CD4-positive, alpha-beta T cell treated with Interleukin-21 for 1 hour (primary cell): ENCODE measurements around the gene ADGRB3.
"Not testable (repeated sequence)": the region's sequence is repeated elsewhere in the genome, so short reads cannot be mapped to it uniquely, and the experiment has no call there.

Experiments used
- DNase-seq: peaks from one replicate; pipeline ENCODE4 v3.0.0-alpha.2; 2020

The ADGRB3 gene

DNA sequence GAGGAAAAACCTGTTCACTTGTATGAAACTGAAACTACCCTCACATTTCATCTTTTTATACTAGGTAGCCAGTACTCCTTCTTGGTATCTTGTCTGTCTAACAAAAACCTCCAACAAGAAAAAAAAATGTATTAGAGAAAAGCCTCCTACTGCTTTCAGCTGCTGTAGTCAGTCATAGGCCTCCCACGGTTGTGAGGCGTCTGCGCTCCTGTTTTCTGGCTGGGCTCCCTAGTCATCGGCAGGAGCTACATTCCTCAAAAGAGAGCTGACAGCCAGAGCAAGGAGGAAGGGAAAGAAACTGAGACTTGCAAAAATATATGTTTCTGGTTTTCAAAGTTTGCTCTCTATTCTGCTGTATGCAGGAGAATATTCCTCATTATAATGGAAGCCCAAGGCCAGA lies 644.7 kb downstream of the ADGRB3 start:
- DNase-seq = no peak

GRCh38 chr6:69280858-69281257 lies 645.8 kb downstream of the ADGRB3 start:
- no peak for DNase-seq

- no peak for DNase-seq
These were observed 649.2 kb downstream of the ADGRB3 start for GRCh38 chr6:69284176-69284730.

GRCh38 chr6:69285054-69285453 lies 650.0 kb downstream of the ADGRB3 start:
- no peak for DNase-seq

GRCh38 chr6:69286331-69286730 lies 651.2 kb downstream of the ADGRB3 start:
- no peak for DNase-seq

DNA sequence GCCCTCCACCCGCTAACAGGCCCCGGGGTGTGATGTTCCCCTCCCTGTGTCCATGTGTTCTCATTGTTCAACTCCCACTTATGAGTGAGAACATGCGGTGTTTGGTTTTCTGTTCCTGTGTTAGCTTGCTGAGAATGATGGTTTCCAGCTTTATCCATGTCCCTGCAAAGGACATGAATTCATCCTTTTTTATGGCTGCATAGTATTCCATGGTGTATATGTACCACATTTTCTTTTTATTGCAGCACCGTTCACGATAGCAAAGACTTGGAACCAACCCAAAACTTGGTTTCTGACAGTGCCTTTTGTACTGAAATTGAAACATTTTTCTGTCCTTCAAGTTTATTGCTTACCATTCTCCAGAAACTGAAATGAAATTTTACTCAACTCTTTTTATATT lies 653.1 kb downstream of the ADGRB3 start:
- not testable (repeated sequence) for DNase-seq

DNA sequence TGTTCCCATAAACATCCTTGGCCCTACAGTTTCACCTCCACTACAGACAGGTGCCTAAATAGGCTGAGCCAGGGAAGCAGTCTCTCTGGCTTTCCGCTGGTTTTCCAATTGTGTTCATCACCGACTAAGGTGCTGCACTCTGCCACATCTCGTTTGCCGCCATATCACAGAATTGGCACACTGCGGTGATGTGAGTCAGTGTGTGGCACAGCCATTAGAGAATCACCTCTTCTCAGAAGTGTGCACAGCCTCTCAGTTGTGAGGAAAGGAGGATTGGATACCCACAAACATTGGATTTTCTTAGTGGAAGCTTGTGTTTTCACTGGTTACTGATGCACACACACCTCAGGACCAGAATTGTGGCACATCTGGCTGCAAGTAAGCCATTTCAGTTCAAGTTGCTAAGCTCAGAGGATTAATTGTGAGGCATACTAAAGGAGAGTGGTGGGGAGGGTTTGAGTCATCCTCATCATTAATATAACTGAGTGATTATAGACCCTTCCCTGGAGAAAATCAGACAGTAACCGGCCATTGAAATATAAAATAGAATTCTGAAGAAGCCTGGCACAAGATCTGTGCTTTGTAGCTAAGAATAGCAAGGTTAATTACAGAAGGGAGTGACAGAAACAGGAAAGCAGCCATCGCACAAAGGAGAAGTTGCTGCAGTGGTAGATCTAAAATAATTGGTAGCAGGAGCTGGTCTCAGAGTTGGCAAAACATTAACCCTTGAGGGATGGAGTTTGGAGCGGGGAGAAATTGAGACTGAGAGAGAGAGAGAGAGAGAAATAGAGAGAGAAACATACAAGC lies 654.8 kb downstream of the ADGRB3 start:
- no peak for DNase-seq

- DNase-seq = no peak
These were observed 658.4 kb downstream of the ADGRB3 start for GRCh38 chr6:69293471-69293870.

GRCh38 chr6:69294407-69294806 lies 659.3 kb downstream of the ADGRB3 start:
- no peak for DNase-seq

- no peak for DNase-seq
These were observed 659.8 kb downstream of the ADGRB3 start for GRCh38 chr6:69294862-69295261.

DNA sequence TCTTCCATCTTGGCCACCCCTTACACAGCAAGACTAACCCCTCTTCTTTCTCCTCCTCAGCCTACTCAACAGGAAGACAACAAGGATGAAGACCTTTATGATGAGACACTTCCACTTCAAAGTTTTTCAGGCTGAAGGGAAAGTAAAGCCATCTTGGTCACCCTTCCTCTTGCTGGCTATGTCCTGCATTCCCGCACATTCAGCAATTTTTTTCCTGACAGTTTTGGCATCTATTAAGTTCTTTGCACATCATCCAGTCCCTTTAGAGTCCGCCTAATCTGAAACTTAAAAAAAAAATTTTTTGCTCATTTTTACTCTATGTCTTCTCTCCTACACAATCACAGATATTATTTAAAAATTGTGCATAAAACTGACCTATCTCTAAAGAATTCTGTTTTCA lies 668.3 kb downstream of the ADGRB3 start:
- no peak for DNase-seq

DNA sequence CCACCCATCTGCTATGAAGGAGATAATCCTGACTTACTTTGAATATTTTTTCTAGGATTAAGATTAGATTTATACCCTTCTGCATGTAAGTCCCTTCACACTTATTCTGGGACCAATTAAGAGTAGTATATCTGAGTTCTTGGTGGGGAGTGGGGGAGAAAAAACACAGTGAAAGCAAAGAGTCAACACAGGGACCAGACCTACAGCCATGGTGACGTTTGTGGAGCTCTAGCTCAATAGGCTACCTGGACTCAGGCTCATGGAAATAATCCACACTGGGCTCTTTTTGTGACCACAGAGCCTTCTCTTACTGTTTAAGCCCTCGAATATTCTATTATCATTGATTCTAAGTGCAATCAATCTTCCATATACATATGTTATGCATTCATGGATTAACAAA lies 670.4 kb downstream of the ADGRB3 start:
- no peak for DNase-seq

DNA sequence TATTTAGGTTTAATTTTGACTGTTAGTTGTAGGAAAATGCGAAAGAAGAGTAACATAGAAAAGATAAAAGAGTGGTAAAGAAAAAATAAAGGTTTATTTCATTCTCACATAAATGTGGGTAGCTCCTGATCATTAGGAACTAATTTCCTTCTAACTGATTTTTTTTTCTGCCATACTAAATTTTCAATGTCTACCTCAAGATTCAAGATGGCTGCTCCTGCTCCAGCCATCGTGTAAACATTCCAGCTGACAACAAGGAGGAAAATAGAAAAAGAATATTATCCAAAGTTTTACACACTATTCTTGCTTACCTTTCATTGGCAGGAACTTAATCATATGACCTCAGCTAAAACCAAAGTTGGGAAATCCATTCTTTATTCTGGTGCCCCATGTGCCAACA lies 673.5 kb downstream of the ADGRB3 start:
- DNase-seq = no peak

DNA sequence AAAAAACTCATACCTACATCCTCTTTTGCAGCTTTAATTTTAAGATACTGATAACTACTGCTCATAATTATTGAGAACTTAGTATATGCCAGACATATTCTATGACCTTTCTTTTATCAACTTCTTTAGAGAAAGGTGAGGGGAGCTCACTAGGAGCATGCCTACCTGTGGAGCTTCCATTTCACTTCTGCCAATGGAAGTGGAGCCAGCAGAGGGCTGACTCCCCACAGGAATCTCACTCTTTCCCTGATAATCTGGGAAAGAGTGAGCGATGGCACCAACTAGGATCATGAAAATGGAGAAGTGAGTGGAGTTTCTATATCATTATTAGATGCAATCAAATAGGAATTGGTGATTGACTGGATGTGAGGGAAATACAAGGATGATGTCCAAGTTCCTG lies 676.8 kb downstream of the ADGRB3 start:
- DNase-seq = no peak

DNA sequence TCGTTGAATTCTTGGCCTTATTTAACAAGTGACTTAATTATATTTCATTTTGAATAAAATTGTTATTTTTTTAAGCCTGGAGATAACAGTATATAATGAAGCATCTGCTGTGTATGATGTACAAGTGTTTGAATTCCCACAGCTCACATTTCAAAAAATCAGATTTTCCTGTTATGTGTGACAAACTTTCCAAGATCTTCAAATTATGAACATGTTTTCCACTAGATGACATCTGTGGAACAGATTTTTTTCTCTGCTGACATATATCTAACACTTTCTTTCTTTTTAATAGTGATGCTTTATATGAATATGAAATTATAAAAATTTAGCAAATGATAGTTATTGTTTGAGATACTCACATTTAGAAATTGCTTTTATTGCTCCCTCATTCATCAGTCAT lies 678.9 kb downstream of the ADGRB3 start:
- no peak for DNase-seq

DNA sequence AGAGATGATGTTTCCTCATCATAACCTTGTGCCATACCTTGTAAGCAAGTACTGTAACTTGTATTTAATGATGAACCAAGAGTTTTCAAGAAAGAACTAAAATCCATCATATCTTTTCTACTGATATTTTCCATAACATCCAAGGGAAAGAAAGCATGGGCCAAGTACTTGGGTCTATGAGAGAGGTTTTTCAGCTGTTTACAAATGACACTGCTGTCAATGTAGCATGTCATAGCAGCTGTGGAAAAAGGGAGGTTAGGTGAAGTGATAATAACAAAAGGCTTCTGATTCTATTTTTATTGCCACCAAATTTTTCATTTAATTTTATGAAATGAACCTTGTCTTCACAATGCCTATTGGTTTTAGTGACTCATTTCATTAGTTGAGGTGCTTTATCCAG lies 679.4 kb downstream of the ADGRB3 start:
- no peak for DNase-seq

DNA sequence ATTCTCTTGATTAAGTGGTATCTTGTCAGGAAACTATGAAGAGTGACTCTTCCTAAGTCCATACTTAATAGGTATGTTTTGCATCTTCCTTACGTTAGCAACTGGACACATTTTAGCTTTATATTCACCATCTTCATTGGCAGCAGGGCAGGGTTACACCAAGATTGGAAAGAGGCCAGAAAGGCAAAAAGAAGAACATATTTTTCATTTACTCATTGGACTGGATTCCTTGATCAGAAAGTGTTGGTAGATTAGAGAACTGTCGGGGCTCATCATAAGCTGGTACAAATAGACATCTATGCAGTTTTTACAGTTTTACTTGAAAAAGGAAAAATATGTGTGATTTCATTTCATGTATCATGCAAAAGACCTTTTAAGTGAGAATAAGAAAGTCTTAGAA lies 696.8 kb downstream of the ADGRB3 start:
- DNase-seq = no peak

- DNase-seq = no peak
These were observed 702.2 kb downstream of the ADGRB3 start for GRCh38 chr6:69337311-69337710.

DNA sequence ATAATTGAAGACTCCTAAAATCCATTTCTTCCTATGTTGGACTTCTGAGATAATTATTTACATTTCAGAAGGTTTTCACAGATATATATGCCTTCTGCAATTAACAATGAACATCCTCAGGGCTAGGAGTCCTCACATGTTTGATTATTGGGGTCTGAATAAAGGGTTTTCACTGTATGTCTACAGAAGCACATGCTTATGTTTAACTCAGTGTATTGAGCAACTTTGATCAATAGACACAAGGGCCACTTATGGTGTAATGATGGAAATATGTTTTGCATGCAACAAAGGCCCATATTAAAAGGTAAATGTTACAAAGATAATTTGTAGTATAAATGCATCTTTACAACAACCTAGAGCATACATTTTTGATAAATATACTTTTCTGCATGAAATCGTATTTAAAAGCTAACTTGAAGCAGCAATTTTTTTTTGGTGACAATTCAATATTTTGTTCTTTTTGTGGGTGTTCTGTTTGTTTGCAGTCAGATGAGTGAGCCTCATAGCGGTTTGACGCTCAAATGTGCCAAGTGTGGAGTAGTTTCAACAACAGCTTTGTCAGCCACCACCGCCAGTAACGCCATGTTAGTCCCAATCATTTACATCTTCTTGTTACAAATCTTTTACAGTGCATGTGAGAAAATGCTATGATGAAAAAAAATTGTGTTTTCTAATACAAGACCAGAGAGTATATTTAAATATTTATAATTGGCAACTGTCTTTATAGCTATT lies 703.5 kb downstream of the ADGRB3 start:
- DNase-seq = no peak

GRCh38 chr6:69339163-69339550 lies 704.1 kb downstream of the ADGRB3 start:
- no peak for DNase-seq

DNA sequence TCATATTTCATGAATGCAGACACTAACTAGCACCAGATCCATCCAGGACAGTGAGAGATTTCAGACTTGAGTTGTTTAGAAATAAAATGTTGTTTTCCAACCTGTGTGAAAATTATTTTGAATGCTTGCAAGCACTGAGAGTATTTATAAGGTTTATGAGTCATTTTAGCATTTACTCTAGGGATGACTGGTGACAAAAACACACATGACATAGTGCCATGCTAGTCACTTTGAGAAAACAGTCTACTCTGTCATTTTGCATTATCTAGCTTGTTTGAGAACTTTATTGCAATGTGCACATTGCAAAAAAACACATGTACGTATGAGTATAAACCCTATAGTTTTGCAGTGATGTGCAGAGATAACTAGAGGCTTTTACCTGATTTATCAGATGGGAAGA lies 705.1 kb downstream of the ADGRB3 start:
- DNase-seq = no peak

GRCh38 chr6:69343851-69344250 lies 708.8 kb downstream of the ADGRB3 start:
- no peak for DNase-seq

DNA sequence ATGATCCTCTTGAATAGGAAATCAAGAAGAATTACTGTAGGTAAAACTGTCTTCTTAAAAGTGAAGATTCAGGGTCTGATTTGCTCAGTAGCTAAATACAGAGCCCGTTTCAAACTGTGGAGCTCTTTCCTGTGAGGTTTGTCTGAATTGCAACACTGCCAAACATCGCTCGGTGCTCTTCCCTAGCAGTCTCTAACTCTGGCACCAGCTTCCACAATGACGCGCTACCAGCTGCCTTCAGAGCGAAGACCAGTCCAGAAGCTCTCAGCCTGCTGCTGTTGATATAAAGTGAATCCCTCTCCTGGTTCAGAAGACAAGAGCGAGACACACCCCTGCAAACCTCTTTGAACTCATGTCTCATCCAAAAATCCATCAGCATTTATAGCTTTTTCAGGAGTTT lies 714.7 kb downstream of the ADGRB3 start:
- DNase-seq = no peak

DNA sequence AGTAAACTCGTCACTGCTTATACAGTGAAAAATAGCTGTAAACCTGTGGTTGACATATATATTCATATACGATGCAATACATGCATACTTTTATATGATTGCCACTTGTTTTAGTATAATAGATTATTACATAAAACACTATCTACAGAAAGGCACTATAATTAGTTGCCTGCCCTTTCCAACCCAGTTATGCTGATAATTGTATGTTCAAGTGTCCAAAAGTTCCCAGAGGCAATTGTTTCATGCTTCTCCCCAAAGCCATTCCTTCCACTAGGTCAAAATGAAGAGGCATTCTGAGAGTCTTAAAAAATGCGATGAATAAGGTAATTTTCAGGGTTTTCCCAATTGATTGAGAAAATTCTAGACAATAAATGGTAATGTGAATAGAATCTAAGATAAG lies 727.1 kb downstream of the ADGRB3 start:
- DNase-seq = no peak
